WI38 (cell line): ENCODE results near the gene NKD1.
"Not testable (repeated sequence)": the region's sequence is repeated elsewhere in the genome, so short reads cannot be mapped to it uniquely, and the experiment has no call there.

Source experiments
- H3K4me3 ChIP-seq: 2 replicates; pipeline ENCODE4 v1.5.1; 2011; ENCODE audit warnings: low read depth, mild to moderate bottlenecking, control low read depth, low read length
- CTCF ChIP-seq: IDR thresholded peaks from 2 replicates; pipeline ENCODE4 v1.5.1; 2012; ENCODE audit warnings: low read depth, mild to moderate bottlenecking, control low read depth, low read length

NKD1 gene

DNA sequence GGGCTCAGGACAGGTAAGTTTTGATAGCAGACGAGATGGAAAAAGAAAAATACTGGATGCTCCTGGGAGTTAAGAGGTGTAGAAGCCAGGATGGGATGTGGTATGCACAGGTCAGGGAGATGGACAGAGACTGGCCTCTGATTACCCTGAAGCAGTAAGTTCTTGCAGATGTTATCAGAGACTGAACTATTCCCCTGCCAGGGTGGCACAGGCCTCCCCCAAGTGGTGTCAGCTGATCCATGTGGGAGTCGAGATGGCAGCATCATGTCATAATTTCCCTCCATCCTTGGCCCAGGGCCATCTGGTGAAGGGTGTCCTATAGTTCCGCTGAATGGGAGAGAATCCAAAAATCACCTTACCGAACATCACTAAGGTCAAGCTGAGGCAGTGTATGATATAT lies 14.1 kb upstream of the NKD1 start:
- no peak overlapping the region for H3K4me3 ChIP-seq
- TF ChIP-seq CTCF = no peak

DNA sequence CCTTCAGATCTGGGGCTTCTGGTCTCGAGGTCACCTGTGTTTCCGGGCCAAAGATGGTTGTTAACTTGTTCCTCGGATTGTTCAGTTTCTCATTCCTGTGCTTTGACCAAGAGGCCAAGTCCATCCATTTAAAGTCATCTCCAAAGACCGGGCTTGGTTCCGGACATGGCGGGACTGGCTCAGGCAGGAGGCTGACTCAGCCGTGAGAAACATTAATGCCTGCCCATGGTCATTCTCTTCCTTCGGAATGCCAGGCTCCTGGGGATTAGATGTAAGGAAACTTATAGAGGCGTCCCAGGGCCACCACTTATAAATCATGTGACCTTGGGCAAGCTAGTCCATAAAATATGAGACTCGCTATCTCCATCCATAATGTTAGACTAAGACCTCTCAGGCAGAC lies 13.6 kb upstream of the NKD1 start:
- TF ChIP-seq CTCF = no peak
- H3K4me3 ChIP-seq = no peak overlapping the region

DNA sequence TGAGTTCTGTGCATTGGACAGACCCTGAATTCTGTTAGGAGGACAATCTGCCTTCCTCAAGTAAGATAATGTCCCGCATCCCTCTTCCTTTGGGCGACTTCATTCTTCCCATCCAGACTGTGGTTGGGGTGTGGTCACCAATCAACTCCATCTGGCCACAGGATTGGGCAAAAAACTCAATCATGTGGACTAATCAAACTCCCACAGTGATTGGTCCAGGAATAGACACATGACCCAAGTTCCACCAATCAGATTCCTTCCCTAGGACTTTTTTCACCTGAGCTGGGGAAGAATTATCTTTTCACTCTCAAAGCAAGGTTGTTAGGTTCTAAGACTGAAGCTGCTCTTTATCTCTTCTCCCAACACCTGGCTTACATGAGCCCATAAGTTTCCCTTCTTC lies 13.2 kb upstream of the NKD1 start:
- H3K4me3 ChIP-seq = no peak overlapping the region
- no peak for TF ChIP-seq CTCF

DNA sequence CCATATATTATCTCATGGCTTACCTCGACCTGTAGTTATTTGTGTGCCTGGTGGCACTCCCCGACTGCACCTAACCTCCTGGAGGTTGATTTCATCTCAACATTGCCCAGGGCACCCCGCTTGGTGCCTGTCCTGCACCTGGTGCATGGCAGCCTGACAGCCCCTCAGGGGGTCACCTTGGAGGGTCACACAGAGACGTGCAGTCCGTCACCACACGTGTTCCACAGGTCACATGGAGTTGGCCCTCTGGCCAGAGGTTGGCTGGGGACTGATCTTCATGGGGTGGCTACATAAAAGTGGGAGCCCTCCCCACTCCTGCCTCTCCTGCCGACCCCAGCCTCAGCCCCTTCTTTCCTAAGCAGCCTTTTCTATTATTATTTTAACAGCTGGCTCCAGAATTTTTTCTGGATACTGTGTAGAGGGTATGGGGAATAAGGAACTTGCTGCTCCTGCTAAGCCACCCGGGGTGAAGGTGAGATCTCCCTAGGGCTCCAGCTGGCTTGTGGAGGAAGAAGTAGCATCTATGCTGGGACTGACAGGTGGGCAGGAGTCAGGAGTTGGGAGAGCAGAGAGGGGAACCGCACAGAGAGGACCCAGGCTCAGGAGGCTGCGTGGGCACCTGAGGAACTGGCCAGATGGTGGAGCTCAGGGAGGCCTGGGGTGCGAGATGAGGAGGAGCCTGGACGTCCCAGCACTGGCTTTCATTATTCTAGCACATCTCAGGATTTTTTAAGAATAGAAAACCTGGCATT lies 12.5 kb upstream of the NKD1 start:
- no peak for TF ChIP-seq CTCF
- H3K4me3 ChIP-seq = no peak overlapping the region

- H3K4me3 ChIP-seq = not testable (repeated sequence)
Observed at GRCh38 chr16:50536258-50536645, 11.9 kb upstream of the NKD1 start.

GRCh38 chr16:50537533-50538290 lies 10.5 kb upstream of the NKD1 start:
- no peak overlapping the region for H3K4me3 ChIP-seq
- no peak for TF ChIP-seq CTCF

DNA sequence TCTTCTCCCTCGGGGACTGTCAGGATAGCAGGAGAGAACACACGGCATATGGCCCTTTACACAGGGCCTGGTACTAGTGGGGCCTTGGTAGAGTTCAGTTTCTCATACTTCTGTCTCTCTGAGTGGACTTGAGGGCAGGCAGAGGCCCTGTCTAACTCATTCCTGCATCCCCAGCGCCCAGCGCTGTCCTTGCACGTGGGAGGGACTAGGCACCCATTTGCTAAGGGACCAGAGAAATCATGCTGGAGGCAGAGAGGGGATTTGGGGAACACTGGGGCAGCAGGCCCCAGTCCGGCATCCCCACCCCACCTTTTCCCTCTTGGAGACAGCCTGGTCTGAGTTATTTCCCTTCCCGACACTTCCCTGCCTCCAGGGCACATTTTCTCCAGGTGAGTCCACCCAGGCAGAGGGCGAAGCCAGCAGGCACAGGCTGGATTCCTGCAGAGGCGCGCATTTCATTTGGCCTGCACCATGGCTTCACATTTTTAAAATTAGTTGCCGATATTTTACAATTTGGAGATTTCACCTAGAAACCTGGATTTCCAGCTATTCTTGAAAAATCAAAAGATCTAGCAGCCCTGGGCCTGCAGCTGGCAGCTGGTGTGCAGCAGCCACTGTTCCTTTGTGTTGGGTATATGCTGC lies 9.7 kb upstream of the NKD1 start:
- TF ChIP-seq CTCF = no peak
- no peak overlapping the region for H3K4me3 ChIP-seq
